ENCODE data around the gene FAM124A. TPM values are rescaled to one million over a fixed set of nuclear protein-coding genes. Genes with fewer than 3 reads are reported as not detected.
A peak's percentile ranks its signal among the peaks of the same experiment; 100 is the strongest.

FAM124A gene
- polyA plus RNA-seq, 3 donors, result 0.03 to 0.20 (median 0.13) TPM

GRCh38 chr13:51218626-51219025 is 3.6 kb upstream of the FAM124A start:
- TF ChIP-seq CTCF (IDR thresholded peaks at IDR 0.05), result no peak
- Histone ChIP-seq H2AFZ (ENCODE audit: insufficient read depth, low read depth, low read length, poor library complexity, severe bottlenecking) (no peak overlapping the region), H4K20me1 (ENCODE audit: insufficient read depth, low read length) (no peaks in the 10 kb centered on the region), H3K4me1 (ENCODE audit: control insufficient read depth in 1 of 2, insufficient read depth in 2 of 2, low read length in 2 of 2) (peaks cover 12 to 16% of the 10 kb centered on the region in 2 donors), H3K9me3 (replicated peaks in 1 of 2; ENCODE audit: control insufficient read depth in 1 of 2, insufficient read depth in 1 of 2, low read length in 2 of 2) (no peaks in the 10 kb centered on the region), H3K79me2 (ENCODE audit: insufficient read depth, low read length) (no peaks in the 10 kb centered on the region), H3K9ac (ENCODE audit: insufficient read depth, low read length, poor library complexity, severe bottlenecking) (no peak overlapping the region), H3K27me3 (ENCODE audit: control insufficient read depth in 2 of 2, insufficient read depth in 2 of 2, low read length in 2 of 2) (peaks cover 14 to 32% of the 10 kb centered on the region in 2 donors), H3K4me3 (replicated peaks in 1 of 3; ENCODE audit: low read depth in 2 of 3, low read length in 3 of 3) (no peak overlapping the region), H3K27ac (ENCODE audit: low read depth in 1 of 2, low read length in 2 of 2) (no peak overlapping the region), H3K36me3 (replicated peaks in 1 of 2; ENCODE audit: control insufficient read depth in 1 of 2, insufficient read depth in 2 of 2, low read length in 2 of 2) (no peaks in the 10 kb centered on the region), H3K4me2 (replicated peaks; ENCODE audit: extremely low read depth, low read length, poor library complexity, severe bottlenecking) (no peak overlapping the region)
- H3K9me3 Mint-ChIP-seq, result peaks cover 0 to 10% (median 0%) of the 10 kb centered on the region in 7 donors
- H3K4me1 Mint-ChIP-seq, result peaks cover 13% of the 10 kb centered on the region
- DNase-seq, result no peak
- intact Hi-C loops (cut with micrococcal nuclease), result no loop called here
- H3K4me3 Mint-ChIP-seq, result no peak overlapping the region
- peaks cover 23 to 39% (median 31%) of the 10 kb centered on the region in 3 donors for H3K27me3 Mint-ChIP-seq (ENCODE audit: low read depth in 3 of 3)
- WGBS (ENCODE audit: insufficient coverage), result no CpG with 5 or more reads among the region's 4 CpGs
- H3K27ac Mint-ChIP-seq, result no peak overlapping the region
- no peaks in the 10 kb centered on the region for H3K36me3 Mint-ChIP-seq

GRCh38 chr13:51220706-51221105 is 1.5 kb upstream of the FAM124A start:
- H3K36me3 ChIP-seq (replicated peaks in 1 of 2; ENCODE audit: control insufficient read depth in 1 of 2, insufficient read depth in 2 of 2, low read length in 2 of 2), result no peaks in the 10 kb centered on the region
- peaks cover 26 to 31% of the 10 kb centered on the region in 2 donors for H3K4me1 ChIP-seq (ENCODE audit: control insufficient read depth in 1 of 2, insufficient read depth in 2 of 2, low read length in 2 of 2)
- peaks cover 27% of the 10 kb centered on the region for H3K4me1 Mint-ChIP-seq
- H3K27me3 ChIP-seq (ENCODE audit: control insufficient read depth in 2 of 2, insufficient read depth in 2 of 2, low read length in 2 of 2), result peaks cover 14 to 36% of the 10 kb centered on the region in 2 donors
- peak overlapping the region in 1 of 7 donors; percentile 70 for H3K27ac Mint-ChIP-seq
- peaks cover 24 to 40% (median 34%) of the 10 kb centered on the region in 3 donors for H3K27me3 Mint-ChIP-seq (ENCODE audit: low read depth in 3 of 3)
- no peaks in the 10 kb centered on the region for H3K36me3 Mint-ChIP-seq
- DNase-seq, result no peak
- no peak overlapping the region for H2AFZ ChIP-seq (ENCODE audit: insufficient read depth, low read depth, low read length, poor library complexity, severe bottlenecking)
- H3K9me3 ChIP-seq (replicated peaks in 1 of 2; ENCODE audit: control insufficient read depth in 1 of 2, insufficient read depth in 1 of 2, low read length in 2 of 2), result no peaks in the 10 kb centered on the region
- no peak overlapping the region for H3K9ac ChIP-seq (ENCODE audit: insufficient read depth, low read length, poor library complexity, severe bottlenecking)
- H3K27ac ChIP-seq (ENCODE audit: low read depth in 1 of 2, low read length in 2 of 2), result no peak overlapping the region
- H4K20me1 ChIP-seq (ENCODE audit: insufficient read depth, low read length), result no peaks in the 10 kb centered on the region
- intact Hi-C loops (cut with micrococcal nuclease), result loop anchor here in 1 of 2 donors (5.0 kb wide), 1 partner anchor 62 kb away; no protein-coding TSS in a partner anchor
- no peak overlapping the region for H3K4me3 ChIP-seq (replicated peaks in 1 of 3; ENCODE audit: low read depth in 2 of 3, low read length in 3 of 3)
- H3K4me2 ChIP-seq (replicated peaks; ENCODE audit: extremely low read depth, low read length, poor library complexity, severe bottlenecking), result no peak overlapping the region
- peaks cover 0 to 10% (median 0%) of the 10 kb centered on the region in 7 donors for H3K9me3 Mint-ChIP-seq
- H3K79me2 ChIP-seq (ENCODE audit: insufficient read depth, low read length), result no peaks in the 10 kb centered on the region
- WGBS (ENCODE audit: insufficient coverage), result no CpG with 5 or more reads among the region's 2 CpGs
- no peak for TF ChIP-seq CTCF (IDR thresholded peaks at IDR 0.05)
- H3K4me3 Mint-ChIP-seq, result peak overlapping the region in 1 of 2 donors; percentile 76

All from CD14-positive monocyte (primary cell).